ENCODE measurements around the gene ZNF581.
A peak's percentile ranks its signal among the peaks of the same experiment; 100 is the strongest.

Gene ZNF581

GRCh38 chr19:55611300-55611982 is 32.0 kb upstream of the ZNF581 start:
- DNase-seq (ENCODE audit: low read depth), result no peak

- no peak for DNase-seq (ENCODE audit: low read depth)
Observed at GRCh38 chr19:55611983-55612645, 31.3 kb upstream of the ZNF581 start.

GRCh38 chr19:55613396-55613795 is 30.1 kb upstream of the ZNF581 start:
- no peak for DNase-seq (ENCODE audit: low read depth)

- DNase-seq (ENCODE audit: low read depth), result no peak
Observed at GRCh38 chr19:55613930-55614710, 29.3 kb upstream of the ZNF581 start.

- DNase-seq (ENCODE audit: low read depth), result no peak
Observed at GRCh38 chr19:55614711-55615542, 28.5 kb upstream of the ZNF581 start.

GRCh38 chr19:55615543-55616394 is 27.7 kb upstream of the ZNF581 start:
- no peak for DNase-seq (ENCODE audit: low read depth)

GRCh38 chr19:55616395-55616875 is 27.0 kb upstream of the ZNF581 start:
- DNase-seq (ENCODE audit: low read depth), result no peak

- no peak for DNase-seq (ENCODE audit: low read depth)
Observed at GRCh38 chr19:55617426-55617825, 26.0 kb upstream of the ZNF581 start.

- no peak for DNase-seq (ENCODE audit: low read depth)
Observed at GRCh38 chr19:55618426-55618825, 25.0 kb upstream of the ZNF581 start.

- DNase-seq (ENCODE audit: low read depth), result no peak
Observed at GRCh38 chr19:55619286-55619685, 24.2 kb upstream of the ZNF581 start.

GRCh38 chr19:55620410-55621204 is 22.8 kb upstream of the ZNF581 start:
- DNase-seq (ENCODE audit: low read depth), result no peak

- DNase-seq (ENCODE audit: low read depth), result no peak
Observed at GRCh38 chr19:55621205-55621672, 22.2 kb upstream of the ZNF581 start.

GRCh38 chr19:55621673-55622231 is 21.7 kb upstream of the ZNF581 start:
- no peak for DNase-seq (ENCODE audit: low read depth)

GRCh38 chr19:55622242-55622969 is 21.0 kb upstream of the ZNF581 start:
- DNase-seq (ENCODE audit: low read depth), result no peak

- DNase-seq (ENCODE audit: low read depth), result no peak
Observed at GRCh38 chr19:55623130-55623529, 20.3 kb upstream of the ZNF581 start.

- no peak for DNase-seq (ENCODE audit: low read depth)
Observed at GRCh38 chr19:55623561-55623960, 19.9 kb upstream of the ZNF581 start.

GRCh38 chr19:55624109-55625003 is 19.1 kb upstream of the ZNF581 start, which contains the start of gene ZNF784:
TSS of gene ZNF784 (minus strand) at chr19:55624566. CDS start at chr19:55624561, 5 bp downstream.
- DNase-seq (ENCODE audit: low read depth), result peak; percentile 86

GRCh38 chr19:55625004-55625326 is 18.5 kb upstream of the ZNF581 start:
- DNase-seq (ENCODE audit: low read depth), result no peak
